GM18499 (cell line): ENCODE measurements around the gene YPEL5.
"Not testable (repeated sequence)": the region's sequence is repeated elsewhere in the genome, so short reads cannot be mapped to it uniquely, and the experiment has no call there.

Source experiments
- ATAC-seq: cut with Tn5 transposase; IDR thresholded peaks from one replicate; pipeline ENCODE4 v1.9.1; 2021; ENCODE audit warnings: moderate number of reproducible peaks; ENCODE audit not compliant: insufficient read depth, unreplicated experiment

Gene YPEL5

DNA sequence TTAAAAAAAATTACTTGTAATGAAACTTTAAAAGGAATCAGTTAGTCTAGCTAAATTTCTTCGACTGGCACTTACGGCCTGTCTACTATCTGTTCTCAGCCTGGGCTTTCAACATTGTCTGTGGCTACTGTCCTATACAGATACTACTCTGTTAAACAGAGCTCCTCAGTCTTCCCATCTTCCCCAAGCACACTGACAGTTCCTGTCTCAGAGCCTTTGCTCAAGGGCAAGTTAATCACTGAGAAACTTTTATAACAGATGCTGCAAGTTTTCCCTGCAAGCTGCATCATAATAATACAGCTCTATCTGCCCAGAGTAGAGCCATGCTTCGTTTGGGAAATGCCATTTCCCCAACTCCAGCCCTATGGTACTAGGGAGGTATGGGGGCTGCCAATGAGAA lies 11.3 kb upstream of the YPEL5 start:
- no peak for ATAC-seq

DNA sequence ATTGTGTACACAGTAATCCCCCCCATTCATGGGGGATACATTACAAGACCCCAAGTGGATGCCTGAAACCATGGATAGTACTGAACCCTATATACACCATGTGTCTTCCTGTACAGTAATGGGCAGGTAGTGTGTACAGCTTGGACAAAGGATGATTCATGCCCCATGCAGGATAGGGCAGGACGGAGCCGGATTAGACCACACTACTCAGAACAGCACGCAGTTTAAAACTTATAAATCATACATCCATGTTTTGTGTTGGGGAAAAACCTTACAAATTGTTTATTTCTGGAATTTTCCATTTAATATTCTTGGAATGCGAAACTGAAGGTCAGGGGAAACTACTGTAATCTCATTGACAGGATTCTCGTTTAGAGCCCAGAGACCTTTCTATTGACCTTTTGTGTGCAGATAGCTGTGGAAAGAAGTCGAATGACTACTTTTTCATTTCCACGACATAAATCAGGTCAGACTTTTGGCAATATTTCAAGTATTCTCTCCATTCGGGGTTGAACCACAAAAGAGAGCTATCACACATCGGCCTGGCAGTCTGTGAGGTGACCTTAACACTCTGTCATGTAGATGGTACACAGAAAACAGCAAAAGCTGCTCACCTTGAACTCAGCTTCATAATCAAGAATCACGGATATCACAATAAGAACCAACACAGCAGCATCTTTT lies 9.9 kb upstream of the YPEL5 start:
- ATAC-seq = no peak

DNA sequence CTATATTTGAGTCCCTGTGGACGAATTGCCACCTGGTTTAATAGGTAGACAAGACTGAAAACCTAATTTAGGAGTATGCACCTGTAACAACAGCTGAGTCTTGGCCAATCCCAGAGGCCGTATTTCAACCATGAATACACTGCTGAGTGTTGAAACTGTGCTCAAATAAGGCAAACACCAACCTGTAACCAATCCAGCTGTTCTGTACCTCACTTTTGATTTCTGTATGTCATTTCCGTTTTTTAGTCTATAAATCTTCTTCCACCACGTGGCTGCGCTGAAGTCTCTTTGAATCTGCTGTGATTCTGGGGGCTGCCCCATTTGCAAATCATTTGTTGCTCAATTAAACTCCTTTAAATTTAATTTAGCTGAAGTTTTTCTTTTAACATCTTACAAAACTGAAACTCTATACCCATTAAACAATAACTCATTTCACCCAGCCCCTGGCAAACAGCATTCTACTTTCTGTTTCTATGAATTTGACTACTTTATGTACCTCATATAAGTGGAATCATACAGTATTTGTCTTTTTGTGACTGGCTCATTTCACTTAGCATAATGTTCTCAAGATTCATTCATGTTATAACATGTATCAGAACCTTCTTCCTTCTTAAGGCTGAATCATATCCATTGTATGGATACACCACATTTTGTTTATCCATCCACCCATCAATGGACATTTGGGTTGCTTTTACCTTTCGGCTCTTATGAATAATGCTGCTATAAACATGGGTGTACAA lies 7.5 kb upstream of the YPEL5 start:
- ATAC-seq = no peak

DNA sequence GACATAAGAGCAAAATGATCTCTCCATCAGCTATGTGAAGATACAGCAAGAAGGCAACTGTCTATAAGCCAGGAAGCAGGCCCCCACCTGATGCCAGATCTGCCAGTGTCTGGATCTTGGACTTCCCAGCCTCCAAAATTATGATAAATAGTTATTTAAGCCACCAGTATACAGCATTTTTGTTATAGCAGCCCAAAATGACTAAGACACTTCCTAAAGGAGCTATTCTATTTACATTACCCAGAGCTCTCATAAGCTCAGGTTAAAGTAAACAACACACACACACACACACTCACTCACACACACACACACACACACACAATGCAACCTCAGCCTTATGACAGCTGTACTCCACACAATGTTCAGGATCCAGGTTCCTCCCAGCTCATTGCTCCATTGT lies 5.7 kb upstream of the YPEL5 start:
- ATAC-seq = no peak

DNA sequence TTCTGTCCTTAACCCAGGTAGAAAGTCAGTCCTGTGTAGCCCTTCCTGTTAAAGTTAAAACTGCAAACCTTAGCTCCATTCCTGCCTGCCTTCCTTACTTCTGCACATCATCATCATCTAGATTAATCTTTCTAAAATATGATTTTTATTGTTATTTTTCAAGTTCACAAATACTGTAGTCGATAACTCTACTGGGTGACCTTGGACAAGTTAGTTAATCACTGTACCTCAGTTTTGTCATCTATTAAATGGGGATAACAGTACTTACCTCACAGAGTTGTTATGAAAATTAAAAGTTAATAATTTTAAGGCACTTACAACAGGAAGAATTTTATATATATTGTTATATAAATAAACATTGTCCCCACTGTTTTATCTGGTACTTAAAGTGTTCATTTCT lies 2.5 kb upstream of the YPEL5 start:
- ATAC-seq = no peak

DNA sequence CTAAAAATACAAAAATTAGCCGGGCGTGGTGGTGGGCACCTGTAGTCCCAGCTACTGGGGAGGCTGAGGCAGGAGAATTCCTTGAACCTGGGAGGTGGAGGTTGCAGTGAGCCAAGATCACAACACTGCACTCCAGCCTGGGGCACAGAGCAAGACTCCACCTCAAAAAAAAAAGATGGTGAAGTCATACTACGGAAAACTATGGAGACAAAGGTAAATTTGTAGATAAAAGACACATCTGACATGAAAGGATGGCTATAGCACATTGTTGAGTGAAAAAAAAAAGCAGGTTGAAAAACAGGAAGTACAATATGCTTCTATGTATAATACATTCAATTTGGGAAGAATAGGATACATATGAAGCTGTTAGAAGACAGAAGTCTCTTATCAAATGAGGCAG lies 1.9 kb upstream of the YPEL5 start:
- ATAC-seq = not testable (repeated sequence)

DNA sequence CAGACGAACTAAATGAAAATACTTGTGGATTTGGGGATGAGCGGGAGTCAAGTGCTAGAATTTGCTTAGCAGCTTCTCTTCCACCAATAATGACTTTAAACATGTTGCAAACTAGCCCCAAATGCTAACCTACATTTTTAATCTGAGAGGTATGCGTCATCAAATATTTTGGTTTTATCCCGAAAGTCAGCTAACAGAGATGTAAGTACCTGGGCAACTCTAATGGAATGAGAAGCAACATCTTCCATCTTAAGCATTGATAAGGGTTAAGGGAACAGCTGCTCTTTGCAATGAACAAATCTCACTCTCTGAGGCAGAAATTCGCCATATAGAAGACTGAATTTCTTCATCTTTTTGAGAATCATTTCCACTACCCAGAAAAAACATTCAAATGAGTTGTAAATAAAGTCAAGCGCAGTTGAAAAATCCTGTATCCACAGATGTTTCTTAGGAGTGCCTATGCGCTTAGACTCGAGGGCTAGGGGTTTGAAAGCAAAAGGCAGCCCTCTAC lies 926 bp upstream of the YPEL5 start:
- ATAC-seq = no peak

DNA sequence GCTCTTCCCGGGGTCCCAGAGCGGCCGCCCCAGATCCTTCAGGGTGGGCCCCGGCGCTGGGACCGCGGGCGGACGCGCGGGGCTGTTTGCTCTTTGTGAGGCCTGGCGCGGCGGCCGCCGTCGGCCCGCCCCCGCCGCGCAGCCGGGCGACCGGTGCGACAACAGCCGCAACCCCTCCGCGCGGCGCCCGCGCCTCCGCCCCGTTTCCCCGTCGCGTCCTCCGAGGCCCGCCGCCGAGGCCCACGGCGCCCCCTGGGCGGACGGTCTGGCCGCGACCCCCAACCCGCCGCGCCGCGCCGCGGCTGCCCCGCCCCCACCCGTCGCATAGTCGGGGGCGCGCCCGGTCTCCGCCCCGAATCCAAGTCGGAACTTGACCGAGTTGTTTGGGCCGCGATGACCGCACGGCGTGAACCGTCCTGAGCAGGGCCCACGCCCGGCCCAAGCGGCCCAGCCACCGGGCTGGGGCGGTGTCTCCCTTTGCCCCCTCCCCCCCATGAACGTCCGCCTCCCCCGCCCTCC lies 448 bp downstream of the YPEL5 start:
- ATAC-seq = no peak

DNA sequence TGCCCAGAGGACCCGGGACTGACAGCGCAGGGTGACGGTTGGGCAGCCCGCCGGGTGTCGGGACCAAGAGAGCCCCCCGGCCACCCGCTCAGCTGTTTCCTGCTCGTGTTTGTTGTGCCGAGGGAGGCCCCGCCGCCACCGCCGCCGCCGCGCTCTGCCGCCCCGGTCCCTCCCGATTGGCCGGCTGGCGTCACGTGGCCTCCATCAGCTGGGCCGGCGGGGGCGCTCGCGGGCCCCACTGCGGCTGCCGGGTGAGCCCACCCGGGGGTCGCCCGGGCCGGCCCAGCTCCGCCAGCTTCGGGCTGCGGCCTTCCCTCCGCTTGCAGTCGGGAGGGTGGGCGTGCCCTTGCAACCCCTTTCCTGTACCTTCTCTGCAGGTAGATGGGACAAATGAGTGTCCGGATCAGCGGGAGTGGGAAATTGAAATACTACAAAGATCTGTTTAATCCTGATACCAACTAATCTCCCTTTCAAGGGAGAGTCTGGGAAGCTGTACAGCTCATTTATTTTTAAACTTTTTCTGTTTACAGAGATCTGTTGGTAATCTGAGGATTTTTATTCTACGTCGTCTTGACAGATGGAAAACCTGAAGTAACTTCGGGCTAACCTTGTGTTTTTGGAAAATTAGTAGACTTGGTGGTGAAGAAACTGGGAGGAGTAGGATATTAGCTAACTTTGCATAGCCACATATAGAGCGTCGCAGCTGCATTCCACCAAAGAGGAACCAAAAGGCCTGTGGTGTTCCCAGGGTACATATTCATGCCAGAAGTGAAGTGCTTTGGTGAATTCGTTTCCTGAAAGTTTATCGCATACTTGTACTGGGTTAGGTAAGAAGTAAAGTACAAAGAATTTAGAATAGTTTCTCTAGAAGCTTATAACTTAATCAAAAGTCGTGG lies 1.2 kb downstream of the YPEL5 start:
- no peak for ATAC-seq

DNA sequence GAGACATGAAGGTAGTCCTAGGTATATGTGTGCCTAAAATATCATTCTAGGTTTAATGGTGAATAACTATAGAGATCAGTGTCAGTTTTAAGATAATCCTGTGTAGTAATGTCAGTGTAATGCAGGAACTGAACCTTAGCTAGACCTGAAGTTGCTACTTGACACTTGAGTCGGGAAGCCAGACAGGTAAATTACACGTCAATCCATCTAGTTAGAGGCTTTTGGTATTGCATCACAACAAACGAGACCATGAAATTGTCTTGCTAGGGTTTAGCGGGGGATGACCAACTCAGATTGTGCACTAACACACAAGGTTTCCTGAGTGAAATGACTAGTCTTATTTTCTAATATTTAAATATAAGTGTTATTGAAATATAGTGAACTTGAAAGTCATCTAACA lies 2.0 kb downstream of the YPEL5 start:
- no peak for ATAC-seq

DNA sequence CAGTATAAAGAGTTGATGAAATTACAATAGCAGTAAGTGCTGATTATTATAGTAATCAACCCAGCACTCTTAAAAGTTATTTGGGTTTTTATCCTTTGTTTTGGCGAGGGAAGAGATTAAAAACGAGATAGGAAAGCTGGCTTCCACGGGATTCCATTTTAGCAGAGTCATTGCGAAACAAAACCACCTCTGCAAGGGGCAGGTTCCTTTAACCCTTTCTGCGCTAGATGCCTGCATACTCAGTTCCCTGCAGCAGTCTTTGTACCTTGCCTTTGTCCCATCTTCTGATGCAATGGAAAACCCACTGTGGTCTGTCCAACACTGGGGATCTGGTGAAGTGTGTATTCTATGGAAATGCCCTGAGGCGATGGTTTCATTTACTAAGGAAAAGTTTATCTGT lies 2.7 kb downstream of the YPEL5 start:
- ATAC-seq = no peak

DNA sequence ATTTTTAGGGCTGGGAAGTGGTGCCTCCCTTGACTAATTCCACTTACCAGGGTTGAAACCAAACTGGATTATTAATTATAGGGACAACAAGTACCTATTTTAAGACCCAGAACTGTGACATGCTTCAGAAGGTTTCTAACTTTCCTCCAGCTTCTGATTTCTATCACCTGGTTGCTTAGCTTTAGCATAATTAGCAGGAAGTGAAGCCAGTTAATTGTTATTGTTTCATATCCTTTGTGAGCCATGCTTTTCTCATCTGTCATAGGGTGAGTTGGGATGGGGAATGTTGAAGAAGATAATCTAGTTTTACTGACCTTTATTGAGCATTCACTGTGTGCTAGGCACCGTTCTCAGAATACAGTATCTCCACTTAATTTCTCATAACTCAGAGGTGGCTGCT lies 3.2 kb downstream of the YPEL5 start:
- ATAC-seq = no peak

DNA sequence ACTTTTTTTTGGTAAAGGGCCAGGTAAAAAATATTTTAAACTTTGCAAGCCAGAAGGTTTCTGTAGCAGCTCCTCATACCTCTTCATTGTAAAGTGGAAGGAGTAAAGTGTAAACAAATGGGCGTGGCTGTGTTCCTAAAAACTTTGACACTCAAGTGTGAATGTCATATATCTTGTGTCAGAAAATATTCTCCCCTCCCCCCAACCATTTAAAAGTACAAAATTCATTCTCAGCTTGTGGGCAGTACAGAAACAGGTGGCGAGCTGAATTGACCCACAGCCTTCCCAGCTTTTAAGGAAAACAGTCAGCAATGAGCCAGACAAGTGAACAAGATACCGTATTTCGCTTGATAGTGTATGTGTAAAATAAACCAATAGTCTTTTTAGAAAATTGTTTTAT lies 4.0 kb downstream of the YPEL5 start:
- ATAC-seq = no peak

DNA sequence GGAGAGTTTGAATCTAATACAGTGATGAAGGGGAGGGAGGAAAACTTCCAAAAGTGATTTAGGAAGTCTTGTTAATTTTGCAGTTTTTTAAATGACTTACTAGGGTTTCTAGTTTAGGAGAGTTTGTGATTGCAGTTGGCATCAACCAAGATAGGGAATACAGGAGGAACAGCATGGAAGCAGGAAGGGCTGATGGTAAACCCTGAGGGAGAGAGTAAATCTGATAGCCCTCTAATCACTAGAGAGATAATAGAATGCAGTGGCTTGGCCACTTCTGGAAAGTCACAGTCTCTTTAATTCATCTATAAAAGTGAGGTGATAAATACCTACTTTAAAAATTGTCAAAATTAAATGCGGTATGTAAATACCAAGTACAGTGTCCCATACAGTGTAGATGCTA lies 5.6 kb downstream of the YPEL5 start:
- no peak for ATAC-seq

DNA sequence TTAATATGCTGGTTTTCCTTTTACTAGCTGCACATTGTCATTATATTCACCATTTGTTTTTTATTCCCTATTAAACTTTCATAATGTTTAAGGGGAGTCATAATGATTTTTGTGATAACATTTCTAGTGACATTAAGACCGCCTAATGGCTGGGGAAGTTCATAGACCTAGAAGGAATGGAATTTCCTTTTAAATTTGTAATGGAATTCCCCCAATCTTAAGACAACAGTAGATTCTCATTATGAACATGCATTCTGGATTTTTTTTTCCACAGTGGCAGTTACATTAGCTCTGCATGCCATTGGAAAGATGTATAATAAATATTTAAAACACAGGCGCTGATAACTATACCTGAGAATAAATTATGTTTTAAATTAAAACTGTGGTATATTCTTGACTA lies 8.4 kb downstream of the YPEL5 start:
- no peak for ATAC-seq

DNA sequence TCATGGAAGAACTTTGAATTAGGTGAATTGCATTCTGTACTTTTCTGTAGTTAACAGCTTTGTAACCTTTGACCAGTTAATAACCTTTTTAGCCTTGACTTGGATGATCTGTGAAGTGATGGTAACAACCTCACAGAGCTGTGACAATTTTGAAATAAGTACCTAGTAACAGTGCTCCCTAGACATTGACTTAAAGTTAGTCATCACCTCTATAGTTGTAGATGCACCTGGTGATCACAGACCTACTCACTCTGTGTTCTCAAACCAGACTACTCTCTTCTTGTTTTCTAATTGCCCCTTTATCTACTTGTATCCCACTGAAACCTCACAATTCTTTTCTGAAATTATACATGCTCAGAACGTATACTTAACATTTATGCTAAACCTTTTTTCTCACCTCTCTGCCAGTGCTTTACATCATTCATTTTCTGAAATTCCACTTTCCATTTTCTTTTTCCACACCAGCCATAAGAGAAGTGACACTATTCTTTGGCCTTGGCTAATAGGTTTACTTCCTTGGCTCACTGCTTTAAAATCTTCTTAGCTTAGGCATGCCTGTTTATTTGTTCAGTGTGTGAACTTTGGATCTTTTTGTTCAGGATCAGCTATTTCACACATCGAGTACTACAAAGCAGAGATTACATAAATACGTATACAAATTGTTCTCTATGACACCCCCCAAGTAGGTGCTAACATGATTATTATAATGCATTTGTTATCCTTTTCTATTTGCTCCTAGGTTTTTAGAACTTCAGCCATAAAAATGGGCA lies 9.3 kb downstream of the YPEL5 start:
- no peak for ATAC-seq

DNA sequence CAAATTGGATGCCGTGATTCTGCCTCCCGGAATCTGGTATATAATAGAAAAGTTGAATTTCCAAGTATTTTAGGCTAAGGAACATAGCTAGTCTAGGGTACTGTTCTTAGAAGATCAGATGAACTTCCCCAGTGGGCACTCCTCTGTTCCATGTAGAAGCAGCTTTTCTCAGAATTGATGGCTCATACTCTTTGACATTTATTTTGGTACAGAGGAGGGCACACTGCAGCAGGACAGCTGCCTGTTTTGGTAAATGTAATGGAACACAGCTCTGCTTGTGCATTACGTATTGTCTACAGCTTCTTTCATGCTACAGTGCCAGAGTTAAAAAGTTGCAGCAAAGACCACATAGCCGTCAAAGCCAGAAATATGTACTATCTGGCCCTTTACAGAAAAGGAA lies 10.8 kb downstream of the YPEL5 start:
- no peak for ATAC-seq

DNA sequence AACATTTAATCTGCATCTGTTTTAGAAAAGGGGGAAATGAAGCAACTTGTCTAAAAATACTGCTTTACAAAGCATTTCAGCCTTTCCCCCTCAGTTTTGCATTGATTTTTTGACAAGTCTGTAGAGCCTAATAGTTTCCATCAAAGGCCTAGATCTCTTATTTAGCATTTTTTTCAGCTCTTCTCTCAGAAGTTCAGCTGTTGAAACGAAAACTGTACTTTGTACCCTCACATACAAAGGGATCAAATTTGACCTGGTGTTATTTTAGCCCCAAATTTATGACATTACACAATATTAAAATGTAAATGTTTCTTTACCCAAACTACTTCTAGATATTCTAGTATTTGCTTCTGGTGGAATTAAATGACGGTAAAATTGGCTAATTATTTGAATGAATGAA lies 13.0 kb downstream of the YPEL5 start:
- ATAC-seq = no peak

DNA sequence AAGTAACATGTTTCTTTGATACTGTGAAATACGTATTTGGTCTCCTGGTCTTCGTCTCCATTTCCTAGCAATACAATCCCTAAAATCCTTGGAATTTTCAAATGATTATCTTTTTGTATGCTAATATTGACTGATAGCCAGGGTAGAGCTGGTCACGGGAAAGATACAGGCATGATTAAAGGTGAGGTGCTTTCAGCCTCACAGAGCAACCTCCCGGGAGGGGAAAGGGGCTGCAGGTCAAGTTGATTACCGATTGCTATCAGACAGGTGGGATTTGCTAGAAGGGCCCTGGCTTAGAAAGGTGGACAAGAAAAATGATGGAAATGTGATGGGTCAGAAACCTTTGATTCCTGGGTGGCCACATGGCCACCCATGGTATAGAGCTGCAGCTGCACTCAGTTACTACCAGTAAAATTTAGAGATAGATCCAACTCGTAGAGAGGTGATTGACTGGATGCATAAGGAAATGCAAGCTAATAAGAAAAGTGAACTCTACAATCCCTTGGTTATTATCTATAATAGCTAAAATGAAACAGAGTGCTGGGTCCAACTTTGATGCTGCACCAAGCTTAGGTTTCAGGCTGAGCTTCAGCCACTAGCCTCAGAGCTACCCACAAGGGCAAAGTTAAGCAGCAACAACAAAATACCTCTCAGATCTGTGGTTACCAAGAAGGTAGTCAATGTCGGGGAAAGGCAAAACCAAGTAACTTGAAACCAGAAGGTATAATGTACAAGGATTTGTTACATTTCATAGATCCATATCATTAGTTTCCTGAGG lies 15.3 kb downstream of the YPEL5 start:
- ATAC-seq = no peak
